Neural cell (in vitro differentiated cells): ENCODE data around the gene SKOR2. TPM values are rescaled to one million over a fixed set of nuclear protein-coding genes. Genes with fewer than 3 reads are reported as not detected.

Source experiments
- H2AFZ ChIP-seq: fragments of 200-600, 300-800 bp; sonication (generic), shearing (Covaris generic); 2 replicates; pipeline ENCODE4 v1.6.0; 2014; ENCODE audit warnings: low read depth, mild to moderate bottlenecking, antibody characterized with exemption, low read length, moderate library complexity
- H3F3A ChIP-seq: fragments of 200-600 bp; shearing (Covaris generic); 2 replicates; pipeline ENCODE4 v1.6.1; 2016; ENCODE audit warnings: mild to moderate bottlenecking, moderate library complexity, mixed read lengths, antibody characterized with exemption, low read length; ENCODE audit not compliant: insufficient read depth, poor library complexity, severe bottlenecking
- H3K27ac ChIP-seq: fragments of 200-600, 300-800 bp; sonication (generic), shearing (Covaris generic); 2 replicates; pipeline ENCODE4 v1.5.1; 2014; ENCODE audit warnings: mild to moderate bottlenecking, low read length, moderate library complexity
- H3K27me3 ChIP-seq: fragments of 300-800, 200-600 bp; sonication (generic), shearing (Covaris generic); 2 replicates; pipeline ENCODE4 v1.6.0; 2014; ENCODE audit warnings: mild to moderate bottlenecking, low read depth, low read length, moderate library complexity; ENCODE audit not compliant: insufficient read depth
- H3K36me3 ChIP-seq: fragments of 300-800, 200-600 bp; sonication (generic), shearing (Covaris generic); 2 replicates; pipeline ENCODE4 v1.5.1; 2014; ENCODE audit warnings: mild to moderate bottlenecking, antibody characterized with exemption, low read length, moderate library complexity; ENCODE audit not compliant: insufficient read depth
- H3K4me2 ChIP-seq: fragments of 300-800, 200-600 bp; sonication (generic), shearing (Covaris generic); 2 replicates; pipeline ENCODE4 v1.6.0; 2014; ENCODE audit warnings: mild to moderate bottlenecking, low read length
- H3K4me3 ChIP-seq: fragments of 300-800, 200-600 bp; sonication (generic), shearing (Covaris generic); 2 replicates; pipeline ENCODE4 v1.5.1; 2014; ENCODE audit warnings: mild to moderate bottlenecking, low read length, moderate library complexity
- H3K79me2 ChIP-seq: fragments of 200-600 bp; shearing (Covaris generic); replicated peaks from 2 replicates; pipeline ENCODE4 v1.6.0; 2014; ENCODE audit warnings: mild to moderate bottlenecking, low read length, moderate library complexity; ENCODE audit not compliant: insufficient read depth
- H3K9ac ChIP-seq: fragments of 300-800, 200-600 bp; sonication (generic), shearing (Covaris generic); 2 replicates; pipeline ENCODE4 v1.6.1; 2016; ENCODE audit warnings: mild to moderate bottlenecking, low read length, mixed read lengths
- H3K9me2 ChIP-seq: fragments of 200-600 bp; shearing (Covaris generic); 2 replicates; pipeline ENCODE4 v1.6.1; 2016; ENCODE audit warnings: mild to moderate bottlenecking, low read length, mixed read lengths; ENCODE audit not compliant: insufficient read depth
- H3K9me3 ChIP-seq: fragments of 200-600, 300-800 bp; sonication (generic), shearing (Covaris generic); 2 replicates; pipeline ENCODE4 v1.6.1; 2016; ENCODE audit warnings: mild to moderate bottlenecking, mixed run types, low read length, moderate library complexity, mixed read lengths
- H4K20me1 ChIP-seq: fragments of 200-600 bp; shearing (Covaris generic); 2 replicates; pipeline ENCODE4 v1.6.1; 2016; ENCODE audit warnings: mild to moderate bottlenecking, mixed run types; ENCODE audit not compliant: insufficient read depth
- EP300 ChIP-seq: fragments of 450-650 bp; conservative IDR thresholded peaks from 2 replicates; pipeline ENCODE4 v1.6.1; 2014; ENCODE audit warnings: antibody characterized with exemption, mild to moderate bottlenecking, moderate library complexity; ENCODE audit not compliant: poor library complexity, severe bottlenecking
- EZH2 ChIP-seq: fragments of 200-600, 300-800 bp; shearing (Covaris generic), sonication (generic); IDR thresholded peaks from 2 replicates; pipeline ENCODE4 v1.6.1; 2014; ENCODE audit warnings: antibody characterized with exemption, low read length, borderline replicate concordance, mild to moderate bottlenecking; ENCODE audit not compliant: insufficient read depth, poor library complexity, severe bottlenecking
- MXI1 ChIP-seq: fragments of 450-650 bp; conservative IDR thresholded peaks from 2 replicates; pipeline ENCODE4 v1.6.1; 2014; ENCODE audit warnings: antibody characterized with exemption, mild to moderate bottlenecking; ENCODE audit not compliant: poor library complexity, severe bottlenecking
- POLR2AphosphoS5 ChIP-seq: IDR thresholded peaks from 2 replicates; pipeline ENCODE4 v1.6.1; 2012
- RAD21 ChIP-seq: fragments of 450-650 bp; conservative IDR thresholded peaks from 2 replicates; pipeline ENCODE4 v1.6.1; 2014; ENCODE audit warnings: antibody characterized with exemption, mild to moderate bottlenecking, moderate library complexity
- SMC3 ChIP-seq: fragments of 450-650 bp; conservative IDR thresholded peaks from 2 replicates; pipeline ENCODE4 v1.6.1; 2014; ENCODE audit warnings: antibody characterized with exemption, mild to moderate bottlenecking, moderate library complexity; ENCODE audit not compliant: poor library complexity
- TAF1 ChIP-seq: IDR thresholded peaks from 2 replicates; pipeline ENCODE4 v1.6.1; 2012; ENCODE audit warnings: low read depth
- polyA plus RNA-seq: library from polyadenylated mRNA; depleted of rRNA; stranded (reverse); fragments of >200 nt; gene quantifications from 2 replicates; pipeline ENCODE4 v1.2.3, GENCODE V29; 2014
- TF ChIP-seq, protein P1 (sequence below): fragments of 450-650 bp; IDR thresholded peaks from 2 replicates; pipeline ENCODE4 v1.5.1; 2014; ENCODE audit warnings: antibody characterized with exemption, mild to moderate bottlenecking, moderate library complexity; ENCODE audit not compliant: poor library complexity, severe bottlenecking
- TF ChIP-seq, protein P2 (sequence below): IDR thresholded peaks from 2 replicates; pipeline ENCODE4 v1.6.1; 2012; ENCODE audit warnings: borderline replicate concordance

SKOR2 gene
- polyA plus RNA-seq, 1 donor from 2014 or later, result not detected

DNA sequence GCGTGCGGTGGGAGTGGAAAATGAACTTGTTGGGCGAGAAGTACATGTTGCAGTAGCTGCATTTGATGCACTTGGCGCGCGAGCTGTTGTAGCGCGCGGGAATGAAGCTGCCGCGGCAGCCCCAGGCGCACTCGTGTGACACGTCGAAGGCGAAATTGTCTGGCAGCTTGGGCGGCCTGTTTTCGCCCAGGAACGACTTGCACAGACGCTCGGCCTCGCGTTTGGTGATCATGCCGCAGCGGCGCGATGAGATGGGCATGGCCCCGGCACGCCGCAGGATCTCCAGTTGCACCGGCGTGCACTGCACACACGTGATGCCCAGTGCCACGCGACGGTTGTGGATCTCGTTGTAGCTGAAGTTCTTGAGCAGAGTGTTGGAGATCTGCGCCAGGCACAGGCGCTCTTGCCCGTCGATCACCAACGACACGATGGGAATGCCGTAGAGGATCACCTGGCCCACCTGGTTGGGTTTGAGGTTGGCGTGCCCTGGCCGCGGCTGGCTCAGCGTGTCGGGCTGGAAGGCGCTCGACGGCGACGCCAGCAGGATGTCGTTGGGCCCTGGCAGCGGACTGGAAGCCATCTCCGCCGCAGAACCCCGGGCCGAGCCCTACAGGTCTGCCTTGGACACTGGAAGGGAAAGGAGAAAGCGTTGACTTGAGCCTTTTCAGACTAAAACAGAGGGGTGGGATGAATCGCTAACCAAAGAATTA, 2.7 kb downstream of the SKOR2 start:
- Histone ChIP-seq H3K9ac (no peak overlapping the region), H3K9me2 (no peaks in the 10 kb centered on the region), H4K20me1 (no peaks in the 10 kb centered on the region), H3K4me3 (no peak overlapping the region), H3F3A (no peaks in the 10 kb centered on the region), H3K9me3 (peaks cover 13% of the 10 kb centered on the region), H3K27me3 (peaks cover 97% of the 10 kb centered on the region), H2AFZ (no peak overlapping the region), H3K36me3 (no peaks in the 10 kb centered on the region), H3K27ac (no peak overlapping the region), H3K4me2 (no peak overlapping the region), H3K79me2 (no peaks in the 10 kb centered on the region)
- peak; percentile 32 for TF ChIP-seq POLR2AphosphoS5
- no peak for TF ChIP-seq EP300
- peak; percentile 96 for TF ChIP-seq EZH2

DNA sequence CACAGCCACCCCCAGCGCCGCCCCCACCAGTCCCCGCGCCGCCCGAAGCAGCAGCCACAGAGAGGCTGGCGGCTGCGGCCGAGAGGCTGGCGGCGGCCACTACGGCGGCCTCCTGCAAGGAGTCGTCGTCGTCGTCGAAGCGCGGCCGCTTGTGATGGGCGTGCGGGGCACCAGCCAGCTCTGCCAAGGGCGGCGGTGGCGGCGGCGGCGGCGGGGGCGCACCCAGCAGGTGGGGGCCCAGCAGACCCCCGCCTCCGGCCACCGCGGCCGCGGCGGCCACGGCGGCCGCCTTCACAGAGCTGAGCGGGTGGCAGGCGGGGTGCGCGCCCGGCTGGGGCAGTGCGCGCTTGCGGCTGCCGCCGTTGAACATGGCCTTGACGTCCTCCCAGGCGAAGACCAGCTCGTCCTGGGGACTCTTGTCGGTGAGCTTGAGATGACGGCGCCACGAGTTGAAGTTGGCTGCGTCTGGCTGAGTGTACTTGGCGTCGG, 3.3 kb downstream of the SKOR2 start:
- H3K79me2 ChIP-seq, result no peaks in the 10 kb centered on the region
- no peak overlapping the region for H3K27ac ChIP-seq
- no peak overlapping the region for H3K4me2 ChIP-seq
- no peaks in the 10 kb centered on the region for H3K9me2 ChIP-seq
- H3K36me3 ChIP-seq, result no peaks in the 10 kb centered on the region
- no peaks in the 10 kb centered on the region for H4K20me1 ChIP-seq
- no peaks in the 10 kb centered on the region for H3F3A ChIP-seq
- no peak overlapping the region for H3K9ac ChIP-seq
- peaks cover 91% of the 10 kb centered on the region for H3K27me3 ChIP-seq
- TF ChIP-seq POLR2AphosphoS5, result no peak
- H3K4me3 ChIP-seq, result no peak overlapping the region
- no peak overlapping the region for H2AFZ ChIP-seq
- H3K9me3 ChIP-seq, result peaks cover 13% of the 10 kb centered on the region

DNA sequence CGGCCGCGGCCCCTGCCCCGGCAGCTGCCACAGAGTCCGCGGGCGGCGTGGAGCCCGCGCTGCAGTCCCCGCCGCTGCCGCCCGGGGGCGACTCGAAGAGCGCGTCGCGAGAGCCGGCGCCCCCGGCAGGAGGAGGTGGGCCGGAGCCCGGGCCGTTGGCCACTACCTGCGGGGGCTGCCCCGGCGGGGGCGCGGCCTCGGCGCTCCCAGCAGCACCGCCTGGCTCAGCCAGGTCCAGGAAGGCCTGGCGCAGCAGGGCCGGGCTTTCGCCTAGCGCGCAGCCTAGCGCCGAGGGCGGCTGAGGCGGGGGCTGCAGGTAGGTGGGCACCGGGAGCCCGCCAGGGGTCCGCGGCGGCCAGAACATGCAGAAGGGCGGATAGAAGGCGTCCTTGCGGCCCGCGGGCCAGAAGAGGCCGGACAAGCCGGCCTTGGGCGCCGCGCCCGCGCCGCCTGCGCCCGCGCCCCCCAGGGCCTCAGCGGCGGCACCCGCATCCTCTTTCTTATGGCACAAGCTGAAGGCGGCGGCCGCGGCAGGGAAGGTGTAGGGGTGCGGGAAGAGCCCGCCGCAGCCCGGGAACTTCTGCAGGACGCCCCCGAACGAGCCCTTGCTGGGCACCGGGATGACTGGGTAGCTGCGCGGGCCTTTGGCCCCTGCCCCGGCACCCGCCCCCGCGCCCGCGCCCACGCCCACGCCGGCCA, 3.9 kb downstream of the SKOR2 start:
- Histone ChIP-seq H3F3A (no peaks in the 10 kb centered on the region), H4K20me1 (no peaks in the 10 kb centered on the region), H3K9me2 (no peaks in the 10 kb centered on the region), H3K9ac (no peak overlapping the region), H3K4me2 (no peak overlapping the region), H3K79me2 (no peaks in the 10 kb centered on the region), H3K27me3 (peaks cover 90% of the 10 kb centered on the region), H3K36me3 (no peaks in the 10 kb centered on the region), H3K27ac (no peak overlapping the region), H2AFZ (no peak overlapping the region), H3K4me3 (no peak overlapping the region), H3K9me3 (peaks cover 13% of the 10 kb centered on the region)
- peak; percentile 44 for TF ChIP-seq RAD21
- TF ChIP-seq, protein P1, sequence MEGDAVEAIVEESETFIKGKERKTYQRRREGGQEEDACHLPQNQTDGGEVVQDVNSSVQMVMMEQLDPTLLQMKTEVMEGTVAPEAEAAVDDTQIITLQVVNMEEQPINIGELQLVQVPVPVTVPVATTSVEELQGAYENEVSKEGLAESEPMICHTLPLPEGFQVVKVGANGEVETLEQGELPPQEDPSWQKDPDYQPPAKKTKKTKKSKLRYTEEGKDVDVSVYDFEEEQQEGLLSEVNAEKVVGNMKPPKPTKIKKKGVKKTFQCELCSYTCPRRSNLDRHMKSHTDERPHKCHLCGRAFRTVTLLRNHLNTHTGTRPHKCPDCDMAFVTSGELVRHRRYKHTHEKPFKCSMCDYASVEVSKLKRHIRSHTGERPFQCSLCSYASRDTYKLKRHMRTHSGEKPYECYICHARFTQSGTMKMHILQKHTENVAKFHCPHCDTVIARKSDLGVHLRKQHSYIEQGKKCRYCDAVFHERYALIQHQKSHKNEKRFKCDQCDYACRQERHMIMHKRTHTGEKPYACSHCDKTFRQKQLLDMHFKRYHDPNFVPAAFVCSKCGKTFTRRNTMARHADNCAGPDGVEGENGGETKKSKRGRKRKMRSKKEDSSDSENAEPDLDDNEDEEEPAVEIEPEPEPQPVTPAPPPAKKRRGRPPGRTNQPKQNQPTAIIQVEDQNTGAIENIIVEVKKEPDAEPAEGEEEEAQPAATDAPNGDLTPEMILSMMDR, result peak; percentile 69
- peak; percentile 60 for TF ChIP-seq SMC3
- no peak for TF ChIP-seq EP300
- no peak for TF ChIP-seq TAF1
- peak; percentile 34 for TF ChIP-seq EZH2
- TF ChIP-seq, protein P2, sequence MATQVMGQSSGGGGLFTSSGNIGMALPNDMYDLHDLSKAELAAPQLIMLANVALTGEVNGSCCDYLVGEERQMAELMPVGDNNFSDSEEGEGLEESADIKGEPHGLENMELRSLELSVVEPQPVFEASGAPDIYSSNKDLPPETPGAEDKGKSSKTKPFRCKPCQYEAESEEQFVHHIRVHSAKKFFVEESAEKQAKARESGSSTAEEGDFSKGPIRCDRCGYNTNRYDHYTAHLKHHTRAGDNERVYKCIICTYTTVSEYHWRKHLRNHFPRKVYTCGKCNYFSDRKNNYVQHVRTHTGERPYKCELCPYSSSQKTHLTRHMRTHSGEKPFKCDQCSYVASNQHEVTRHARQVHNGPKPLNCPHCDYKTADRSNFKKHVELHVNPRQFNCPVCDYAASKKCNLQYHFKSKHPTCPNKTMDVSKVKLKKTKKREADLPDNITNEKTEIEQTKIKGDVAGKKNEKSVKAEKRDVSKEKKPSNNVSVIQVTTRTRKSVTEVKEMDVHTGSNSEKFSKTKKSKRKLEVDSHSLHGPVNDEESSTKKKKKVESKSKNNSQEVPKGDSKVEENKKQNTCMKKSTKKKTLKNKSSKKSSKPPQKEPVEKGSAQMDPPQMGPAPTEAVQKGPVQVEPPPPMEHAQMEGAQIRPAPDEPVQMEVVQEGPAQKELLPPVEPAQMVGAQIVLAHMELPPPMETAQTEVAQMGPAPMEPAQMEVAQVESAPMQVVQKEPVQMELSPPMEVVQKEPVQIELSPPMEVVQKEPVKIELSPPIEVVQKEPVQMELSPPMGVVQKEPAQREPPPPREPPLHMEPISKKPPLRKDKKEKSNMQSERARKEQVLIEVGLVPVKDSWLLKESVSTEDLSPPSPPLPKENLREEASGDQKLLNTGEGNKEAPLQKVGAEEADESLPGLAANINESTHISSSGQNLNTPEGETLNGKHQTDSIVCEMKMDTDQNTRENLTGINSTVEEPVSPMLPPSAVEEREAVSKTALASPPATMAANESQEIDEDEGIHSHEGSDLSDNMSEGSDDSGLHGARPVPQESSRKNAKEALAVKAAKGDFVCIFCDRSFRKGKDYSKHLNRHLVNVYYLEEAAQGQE, result no peak
- TF ChIP-seq MXI1, result no peak
- TF ChIP-seq POLR2AphosphoS5, result no peak
